DMS79 (cell line): ENCODE results near the gene STRIP1.

Source experiments
- DNase-seq: peaks from one replicate; lab custom pipeline; 2025; lab: John Stamatoyannopoulos, UW

The STRIP1 gene

GRCh38 chr1:110034451-110035235, at the start of gene STRIP1:
TSS of gene STRIP1 (plus strand) at chr1:110034624. CDS start at chr1:110034638, 14 bp downstream.
- DNase-seq, result peak; percentile 87

GRCh38 chr1:109985247-109986053, 49.0 kb upstream of the STRIP1 start:
- no peak for DNase-seq

GRCh38 chr1:109986054-109986444, 48.4 kb upstream of the STRIP1 start:
- DNase-seq, result no peak

GRCh38 chr1:109988349-109988914, 46.0 kb upstream of the STRIP1 start:
- no peak for DNase-seq

- peak; percentile 83 for DNase-seq
These were observed 44.7 kb upstream of the STRIP1 start for GRCh38 chr1:109989506-109990301.

GRCh38 chr1:109990302-109990653, 44.1 kb upstream of the STRIP1 start:
- DNase-seq, result no peak

- no peak for DNase-seq
These were observed 43.0 kb upstream of the STRIP1 start for GRCh38 chr1:109991400-109991925.

- peak; percentile 35 for DNase-seq
These were observed 40.5 kb upstream of the STRIP1 start for GRCh38 chr1:109993885-109994284.

- no peak for DNase-seq
These were observed 39.8 kb upstream of the STRIP1 start for GRCh38 chr1:109994654-109995053.

- no peak for DNase-seq
These were observed 38.9 kb upstream of the STRIP1 start for GRCh38 chr1:109995536-109995935.

GRCh38 chr1:109996476-109996875, 37.9 kb upstream of the STRIP1 start:
- no peak for DNase-seq

- no peak for DNase-seq
These were observed 37.1 kb upstream of the STRIP1 start for GRCh38 chr1:109997204-109997866.

GRCh38 chr1:109997867-109998229, 36.6 kb upstream of the STRIP1 start:
- no peak for DNase-seq

- DNase-seq, result no peak
These were observed 31.7 kb upstream of the STRIP1 start for GRCh38 chr1:110002695-110003094.

GRCh38 chr1:110003747-110004428, 30.5 kb upstream of the STRIP1 start:
- peak; percentile 52 for DNase-seq

GRCh38 chr1:110004583-110004982, 29.8 kb upstream of the STRIP1 start:
- DNase-seq, result peak; percentile 14

- DNase-seq, result no peak
These were observed 28.5 kb upstream of the STRIP1 start for GRCh38 chr1:110005971-110006370.

GRCh38 chr1:110006516-110006915, 27.9 kb upstream of the STRIP1 start:
- DNase-seq, result no peak

- peak; percentile 75 for DNase-seq
These were observed 27.2 kb upstream of the STRIP1 start for GRCh38 chr1:110007046-110007830.

GRCh38 chr1:110008971-110009565, 25.4 kb upstream of the STRIP1 start:
- DNase-seq, result no peak
